Measurements from ENCODE around the gene ABT1. TPM values are rescaled to one million over a fixed set of nuclear protein-coding genes. Genes with fewer than 3 reads are reported as not detected.
A peak's percentile ranks its signal among the peaks of the same experiment; 100 is the strongest.

The ABT1 gene
- total RNA-seq, 1 donor from 2014 or later, result 8.3 TPM

DNA sequence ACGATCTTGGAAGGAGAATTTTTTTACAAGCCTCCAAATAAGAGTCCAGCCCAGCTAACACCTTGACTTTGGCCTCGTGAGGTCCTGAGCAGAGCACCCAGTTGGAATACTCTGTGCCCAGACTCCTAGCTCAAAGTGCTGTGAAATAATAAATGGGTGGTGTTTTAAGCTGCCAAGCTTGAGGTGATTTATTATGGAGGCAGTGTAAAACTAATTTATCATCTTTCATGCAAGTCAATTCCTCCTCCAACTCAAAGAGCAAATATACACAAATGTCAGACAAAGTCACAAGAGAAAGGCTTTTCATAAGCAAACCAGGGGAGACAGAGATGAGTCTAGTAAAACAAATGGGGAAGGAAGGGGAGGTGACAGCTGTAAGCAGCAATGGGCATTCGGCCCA is 12.7 kb downstream of the ABT1 start:
- H3K27ac ChIP-seq (replicated peaks), result no peak overlapping the region
- intact Hi-C loops (cut with micrococcal nuclease), result loop anchor here (5.0 kb wide), 1 partner anchor 473 kb away; no protein-coding TSS in a partner anchor
- DNase-seq, result no peak
- no peak overlapping the region for H3K4me3 ChIP-seq
- no peaks in the 10 kb centered on the region for H3K36me3 ChIP-seq
- H3K27me3 ChIP-seq (ENCODE audit: low read depth), result peaks cover 34% of the 10 kb centered on the region
- H3K9me3 ChIP-seq (replicated peaks), result no peaks in the 10 kb centered on the region
- peaks cover 16% of the 10 kb centered on the region for H3K4me1 ChIP-seq
- TF ChIP-seq, protein P1, sequence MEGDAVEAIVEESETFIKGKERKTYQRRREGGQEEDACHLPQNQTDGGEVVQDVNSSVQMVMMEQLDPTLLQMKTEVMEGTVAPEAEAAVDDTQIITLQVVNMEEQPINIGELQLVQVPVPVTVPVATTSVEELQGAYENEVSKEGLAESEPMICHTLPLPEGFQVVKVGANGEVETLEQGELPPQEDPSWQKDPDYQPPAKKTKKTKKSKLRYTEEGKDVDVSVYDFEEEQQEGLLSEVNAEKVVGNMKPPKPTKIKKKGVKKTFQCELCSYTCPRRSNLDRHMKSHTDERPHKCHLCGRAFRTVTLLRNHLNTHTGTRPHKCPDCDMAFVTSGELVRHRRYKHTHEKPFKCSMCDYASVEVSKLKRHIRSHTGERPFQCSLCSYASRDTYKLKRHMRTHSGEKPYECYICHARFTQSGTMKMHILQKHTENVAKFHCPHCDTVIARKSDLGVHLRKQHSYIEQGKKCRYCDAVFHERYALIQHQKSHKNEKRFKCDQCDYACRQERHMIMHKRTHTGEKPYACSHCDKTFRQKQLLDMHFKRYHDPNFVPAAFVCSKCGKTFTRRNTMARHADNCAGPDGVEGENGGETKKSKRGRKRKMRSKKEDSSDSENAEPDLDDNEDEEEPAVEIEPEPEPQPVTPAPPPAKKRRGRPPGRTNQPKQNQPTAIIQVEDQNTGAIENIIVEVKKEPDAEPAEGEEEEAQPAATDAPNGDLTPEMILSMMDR (IDR thresholded peaks at IDR 0.05; ENCODE audit: borderline replicate concordance), result no peak

DNA sequence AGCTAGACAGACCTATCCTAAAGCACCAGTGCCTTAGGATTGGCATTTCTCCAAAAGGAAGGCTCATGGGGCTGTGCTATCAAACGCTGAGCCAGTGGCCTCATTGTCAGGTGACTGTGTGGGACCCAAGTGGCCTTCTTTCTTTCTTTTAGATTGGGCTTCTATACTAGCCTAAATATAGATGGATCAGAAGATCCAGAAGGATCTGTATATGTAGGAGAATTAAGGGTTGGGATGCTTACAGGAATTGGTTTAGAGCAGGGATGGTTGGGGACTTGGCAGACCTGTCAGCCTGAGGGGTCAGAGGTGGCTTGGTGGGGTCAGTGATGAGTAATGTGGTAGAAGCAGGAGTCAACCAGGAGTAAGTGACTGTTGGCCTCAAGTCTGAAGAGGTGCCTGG is 14.8 kb downstream of the ABT1 start:
- no peak for DNase-seq
- Histone ChIP-seq H3K36me3 (no peaks in the 10 kb centered on the region), H3K27ac (replicated peaks) (no peak overlapping the region), H3K9me3 (replicated peaks) (peaks cover 6% of the 10 kb centered on the region), H3K4me3 (no peak overlapping the region), H3K4me1 (peaks cover 20% of the 10 kb centered on the region), H3K27me3 (ENCODE audit: low read depth) (peaks cover 55% of the 10 kb centered on the region)
- TF ChIP-seq, protein P1 (IDR thresholded peaks at IDR 0.05; ENCODE audit: borderline replicate concordance), result no peak
- intact Hi-C loops (cut with micrococcal nuclease), result no loop called here

DNA sequence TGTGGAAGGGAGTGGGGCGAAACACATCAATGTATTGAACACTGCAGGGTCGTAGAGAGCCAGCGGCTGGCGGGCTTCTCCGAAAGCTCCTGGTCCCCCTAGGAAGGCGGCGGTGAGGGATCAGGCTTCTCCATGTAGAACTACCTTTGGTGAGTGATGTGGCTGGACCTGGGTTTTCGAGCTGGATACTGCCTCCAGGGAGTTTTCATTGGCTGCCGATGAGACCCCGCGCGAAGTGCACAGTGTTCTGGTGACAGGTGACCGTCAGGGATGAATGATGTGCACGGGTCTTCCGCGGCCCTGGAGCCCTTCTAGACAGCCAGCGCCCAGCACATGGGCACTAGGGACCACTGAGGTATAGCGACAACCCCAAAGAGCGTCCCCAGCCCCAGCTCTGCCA is 16.4 kb downstream of the ABT1 start:
- H3K4me1 ChIP-seq, result peaks cover 15% of the 10 kb centered on the region
- peaks cover 15% of the 10 kb centered on the region for H3K9me3 ChIP-seq (replicated peaks)
- H3K27ac ChIP-seq (replicated peaks), result no peak overlapping the region
- intact Hi-C loops (cut with micrococcal nuclease), result no loop called here
- H3K36me3 ChIP-seq, result no peaks in the 10 kb centered on the region
- peaks cover 71% of the 10 kb centered on the region for H3K27me3 ChIP-seq (ENCODE audit: low read depth)
- no peak overlapping the region for H3K4me3 ChIP-seq
- TF ChIP-seq, protein P1 (IDR thresholded peaks at IDR 0.05; ENCODE audit: borderline replicate concordance), result no peak
- no peak for DNase-seq

DNA sequence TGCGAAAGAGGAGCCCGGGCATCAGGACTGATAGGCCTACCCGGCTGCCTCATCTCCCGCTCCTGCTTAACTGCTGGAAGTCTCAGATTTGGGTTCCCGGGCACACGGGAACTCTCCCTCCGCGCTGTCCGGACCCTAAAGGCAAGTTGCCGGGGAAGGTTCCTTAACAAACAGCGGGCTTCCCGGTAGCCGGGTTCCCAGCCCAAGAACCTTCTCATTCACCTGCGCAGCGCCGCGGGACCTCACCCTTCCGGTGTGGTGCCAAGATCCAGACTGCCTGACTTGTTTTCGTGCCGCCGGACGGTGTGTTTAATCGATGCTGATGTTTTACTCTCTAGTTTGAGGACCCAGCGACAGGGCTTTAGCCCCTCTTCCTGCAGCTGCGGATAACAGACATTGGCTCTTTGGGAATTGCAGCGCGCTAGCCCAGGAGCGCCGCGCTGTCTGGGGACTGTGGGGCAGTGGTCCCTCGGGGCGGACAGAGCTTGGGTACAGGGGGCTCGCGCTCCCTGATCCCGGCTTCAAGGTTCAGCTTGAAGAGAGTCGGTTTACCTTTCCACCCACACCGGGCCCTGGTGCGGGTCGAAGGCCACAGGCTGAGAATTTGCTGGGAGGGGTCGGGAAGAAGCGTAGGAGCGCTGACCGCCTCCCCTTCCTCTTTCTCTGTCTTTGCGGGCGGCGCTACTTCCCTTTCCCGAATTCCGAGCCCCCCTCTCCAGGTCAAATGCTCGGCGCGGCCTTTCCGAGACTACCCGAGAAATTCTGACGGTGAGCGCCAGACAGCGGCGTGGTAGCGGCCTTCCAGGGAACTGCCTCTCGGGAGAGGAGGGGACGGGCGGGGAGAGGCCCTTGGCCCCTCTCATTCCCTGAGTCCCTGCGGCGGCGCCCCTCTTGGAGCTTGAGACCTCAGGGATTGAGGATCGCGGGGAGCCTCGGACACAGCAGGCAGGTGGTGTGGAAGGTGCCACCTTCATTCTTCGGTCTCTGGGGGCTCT is 17.2 kb downstream of the ABT1 start:
- no peak for DNase-seq
- H3K27me3 ChIP-seq (ENCODE audit: low read depth), result peaks cover 76% of the 10 kb centered on the region
- H3K9me3 ChIP-seq (replicated peaks), result peaks cover 15% of the 10 kb centered on the region
- H3K4me3 ChIP-seq, result peak overlapping the region; percentile 64
- intact Hi-C loops (cut with micrococcal nuclease), result no loop called here
- TF ChIP-seq, protein P1 (IDR thresholded peaks at IDR 0.05; ENCODE audit: borderline replicate concordance), result peak; percentile 13
- H3K4me1 ChIP-seq, result peaks cover 15% of the 10 kb centered on the region
- no peak overlapping the region for H3K27ac ChIP-seq (replicated peaks)
- H3K36me3 ChIP-seq, result no peaks in the 10 kb centered on the region

DNA sequence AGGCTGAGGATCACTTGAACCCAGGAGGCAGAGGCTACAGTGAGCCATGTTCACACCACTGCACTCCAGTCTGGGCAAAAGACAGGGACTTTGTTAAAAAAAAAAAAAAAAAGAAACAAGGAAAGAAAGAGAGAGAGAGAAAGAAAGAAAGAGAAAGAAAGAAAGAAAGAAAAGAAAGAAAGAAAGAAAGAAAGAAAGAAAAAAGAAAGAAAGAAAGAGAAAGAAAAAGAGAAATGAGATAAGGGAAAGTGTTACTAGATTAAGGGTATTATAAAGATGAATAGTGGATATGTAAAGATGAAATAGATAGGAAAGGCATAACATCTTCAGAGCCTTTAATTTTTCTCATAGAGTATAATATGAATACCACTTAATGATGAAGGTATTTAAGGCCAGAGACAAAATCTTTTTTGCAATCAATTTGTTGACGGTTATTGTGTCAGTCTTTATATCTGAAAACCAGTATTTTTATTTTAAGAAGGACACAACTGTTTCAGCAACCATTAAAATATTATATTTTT is 26.6 kb downstream of the ABT1 start:
- DNase-seq, result no peak
- Histone ChIP-seq H3K27ac (replicated peaks) (no peak overlapping the region), H3K4me3 (no peak overlapping the region), H3K27me3 (ENCODE audit: low read depth) (peaks cover 8% of the 10 kb centered on the region), H3K36me3 (no peaks in the 10 kb centered on the region), H3K9me3 (replicated peaks) (peaks cover 10% of the 10 kb centered on the region), H3K4me1 (no peaks in the 10 kb centered on the region)
- intact Hi-C loops (cut with micrococcal nuclease), result no loop called here
- TF ChIP-seq, protein P1 (IDR thresholded peaks at IDR 0.05; ENCODE audit: borderline replicate concordance), result no peak

All from left ventricle myocardium inferior (tissue), 1 donor.